ENCODE measurements around the gene ATP5F1E.
"Not testable (repeated sequence)": the region's sequence is repeated elsewhere in the genome, so short reads cannot be mapped to it uniquely, and the experiment has no call there.

Gene ATP5F1E

GRCh38 chr20:59020938-59021551 lies 11.1 kb downstream of the ATP5F1E start:
- DNase-seq = peak; percentile 94 to 97
- TF ChIP-seq POLR2A (IDR thresholded peaks at IDR 0.05; ENCODE audit: low read length) (peak; percentile 78), GATA1 (IDR thresholded peaks at IDR 0.05; ENCODE audit: low read depth, low read length) (peak; percentile 39)

GRCh38 chr20:59019217-59019616 lies 12.9 kb downstream of the ATP5F1E start, which contains the start of gene TUBB1:
Gene TUBB1 (plus strand): TSS chr20:59019429. CDS start chr20:59019523, 94 bp downstream.
- TF ChIP-seq POLR2A (IDR thresholded peaks at IDR 0.05; ENCODE audit: low read length) (peak; percentile 50), GATA1 (IDR thresholded peaks at IDR 0.05; ENCODE audit: low read depth, low read length) (no peak)
- DNase-seq = peak; percentile 90 to 92

GRCh38 chr20:59018817-59019216 lies 13.3 kb downstream of the ATP5F1E start:
- TF ChIP-seq POLR2A (IDR thresholded peaks at IDR 0.05; ENCODE audit: low read length) (no peak), GATA1 (IDR thresholded peaks at IDR 0.05; ENCODE audit: low read depth, low read length) (no peak)
- DNase-seq = no peak

- DNase-seq = no peak
- TF ChIP-seq GATA1 (IDR thresholded peaks at IDR 0.05; ENCODE audit: low read depth, low read length) (no peak), POLR2A (IDR thresholded peaks at IDR 0.05; ENCODE audit: low read length) (no peak)
Observed at GRCh38 chr20:59017493-59018231, 14.5 kb downstream of the ATP5F1E start.

- DNase-seq = peak; percentile 29 to 47
- TF ChIP-seq GATA1 (IDR thresholded peaks at IDR 0.05; ENCODE audit: low read depth, low read length) = no peak
- no peak for TF ChIP-seq POLR2A (IDR thresholded peaks at IDR 0.05; ENCODE audit: low read length)
Observed at GRCh38 chr20:59016795-59017492, 15.2 kb downstream of the ATP5F1E start.

- DNase-seq = peak; percentile 73 to 74
- TF ChIP-seq POLR2A (IDR thresholded peaks at IDR 0.05; ENCODE audit: low read length) (no peak), GATA1 (IDR thresholded peaks at IDR 0.05; ENCODE audit: low read depth, low read length) (no peak)
Observed at GRCh38 chr20:59015812-59016711, 16.1 kb downstream of the ATP5F1E start.

- TF ChIP-seq GATA1 (IDR thresholded peaks at IDR 0.05; ENCODE audit: low read depth, low read length) = no peak
- no peak for TF ChIP-seq POLR2A (IDR thresholded peaks at IDR 0.05; ENCODE audit: low read length)
- DNase-seq = no peak
Observed at GRCh38 chr20:59015411-59015810, 16.7 kb downstream of the ATP5F1E start.

- DNase-seq = peak; percentile 47 to 61
Observed at GRCh38 chr20:59014680-59015389, 17.3 kb downstream of the ATP5F1E start.

GRCh38 chr20:59013959-59014608 lies 18.1 kb downstream of the ATP5F1E start:
- TF ChIP-seq GATA1 (IDR thresholded peaks at IDR 0.05; ENCODE audit: low read depth, low read length) (no peak), POLR2A (IDR thresholded peaks at IDR 0.05; ENCODE audit: low read length) (no peak)
- peak; percentile 49 to 76 for DNase-seq

More at GRCh38 chr20:59014680-59015389, 17.3 kb downstream of the ATP5F1E start:
- TF ChIP-seq POLR2A (IDR thresholded peaks at IDR 0.05; ENCODE audit: low read length) = no peak
- no peak for TF ChIP-seq GATA1 (IDR thresholded peaks at IDR 0.05; ENCODE audit: low read depth, low read length)

- no peak for DNase-seq
- TF ChIP-seq POLR2A (IDR thresholded peaks at IDR 0.05; ENCODE audit: low read length) (no peak), GATA1 (IDR thresholded peaks at IDR 0.05; ENCODE audit: low read depth, low read length) (no peak)
Observed at GRCh38 chr20:59013031-59013951, 18.8 kb downstream of the ATP5F1E start.

- DNase-seq = not testable (repeated sequence)
Observed at GRCh38 chr20:59011874-59012157, 20.3 kb downstream of the ATP5F1E start.
